Pancreas (tissue), 10 donors: ENCODE results near the gene LILRB3. TPM values are rescaled to one million over a fixed set of nuclear protein-coding genes. Genes with fewer than 3 reads are reported as not detected.

Experiments
- ATAC-seq, 4 donors: fragments of 200-7000 bp; cut with Tn5 transposase; one replicate each; pipeline versions ENCODE4 v1.8.0 to v1.9.1; 2020; ENCODE audit warnings: mild to moderate bottlenecking in 4 of 4, moderate library complexity in 4 of 4
- DNase-seq, 6 donors: peaks; one replicate each; pipeline ENCODE4 v3.0.0-alpha.2; 2020
- FAIRE-seq: peaks from 2 replicates; lab custom pipeline; 2012; peaks lifted over from hg19 to GRCh38; lab: Jason Lieb, UNC
- H3K27ac ChIP-seq, 4 donors: fragments of 200-600 bp; sonication (generic); 1 replicate in 3 of 4; 2 replicates in 1 of 4; pipeline versions ENCODE4 v1.5.0 to v1.8.0; 2020
- H3K27me3 ChIP-seq, 4 donors: fragments of 200-600 bp; one replicate each; pipeline ENCODE4 v1.8.0; 2021
- H3K36me3 ChIP-seq, 3 donors: fragments of 200-600 bp; sonication (generic) in 1 of 3; one replicate each; pipeline versions ENCODE4 v1.5.0 to v1.8.0; 2020 to 2021
- H3K4me1 ChIP-seq, 3 donors: fragments of 200-600 bp; one replicate each; pipeline ENCODE4 v1.8.0; 2021
- H3K4me3 ChIP-seq, 4 donors: fragments of 200-600 bp; sonication (generic) in 2 of 4; one replicate each; pipeline versions ENCODE4 v1.5.0 to v1.8.0; 2020 to 2021
- H3K9me3 ChIP-seq, 4 donors: fragments of 200-600 bp; one replicate each; pipeline ENCODE4 v1.8.0; 2021
- CTCF ChIP-seq, 4 donors: fragments of 200-600 bp; sonication (generic) in 3 of 4; IDR thresholded peaks; one replicate each; pipeline versions ENCODE4 v1.5.0 to v1.8.0; 2021; ENCODE audit warnings: antibody characterized with exemption in 4 of 4
- WGBS, 2 donors: extraction: QIAGEN DNeasy Blood & Tissue Kit; methylation state at CpG; one replicate each; pipeline ENCODE4 v1.1.7; 2013; 5-methylcytosine and 5-hydroxymethylcytosine counted together
- intact Hi-C, 3 donors: fragments of 100-400 bp; cut with DNase I; formaldehyde crosslinking; loops; one replicate each; pipeline versions ENCODE4 v1.11.1 to v1.14.2; 2022
- polyA plus RNA-seq, 2 donors: library from polyadenylated mRNA; stranded (reverse); fragments of 200-250 nt; gene quantifications; one replicate each; pipeline ENCODE4 v1.2.3, GENCODE V29; 2013
- total RNA-seq, 6 donors: library from RNA; stranded (reverse); fragmentation: NEBNext Ultra II Directional in 4 of 6; extraction: Animal tissue kit (Norgen Biotek cat#: 25700) in 4 of 6; gene quantifications; one replicate each; pipeline versions ENCODE4 v1.2.1 to v1.2.4, GENCODE V29; 2021 to 2023
- donor health status: healthy with polysubstance abuse.
- donor health status: DM: no; HTN: no; CAD: no; lungs with moderate emphysema.
- donor health status: DM: no; HTN: no; CAD: no.
- donor health status: control.
- donor health status: control.
- donor health status: Bipolar disorder and iron deficiency.
- donor health status: DM: yes; HTN: yes; CAD: no.
- donor health status: DM: no; HTN: no; CAD: no.
- donor health status: DM: no; HTN: no; CAD: no.
- donor health status: DM: yes; HTN: yes; CAD: no.

Gene LILRB3
- total and polyA plus RNA-seq, 8 donors: 0.47 to 5.6 (median 1.8) TPM

- Histone ChIP-seq H3K27me3 (peaks cover 0 to 6% (median 2%) of the 10 kb centered on the region in 4 donors), H3K4me3 (no peak overlapping the region), H3K27ac (no peak overlapping the region), H3K9me3 (no peaks in the 10 kb centered on the region), H3K4me1 (no peaks in the 10 kb centered on the region), H3K36me3 (no peaks in the 10 kb centered on the region)
- DNase-seq: peak in 2 of 6 donors; percentile 41 to 47
- TF ChIP-seq CTCF (IDR thresholded peaks at IDR 0.05): no peak
- FAIRE-seq: no peak
- intact Hi-C loops: no loop called here
- no peak for ATAC-seq
- 28 to 37% methylated on average over 20 to 26 of the region's 26 CpGs for WGBS, 2 donors
Observed at GRCh38 chr19:54255105-54255775, 32.4 kb upstream of the LILRB3 start.

GRCh38 chr19:54254195-54254906, 31.5 kb upstream of the LILRB3 start:
- no peak for TF ChIP-seq CTCF (IDR thresholded peaks at IDR 0.05)
- Histone ChIP-seq H3K4me1 (no peaks in the 10 kb centered on the region), H3K9me3 (no peaks in the 10 kb centered on the region), H3K4me3 (no peak overlapping the region), H3K36me3 (no peaks in the 10 kb centered on the region), H3K27me3 (peaks cover 0 to 6% (median 2%) of the 10 kb centered on the region in 4 donors), H3K27ac (no peak overlapping the region)
- DNase-seq: no peak
- intact Hi-C loops: no loop called here
- WGBS, 2 donors: 27 to 31% methylated on average over 17 of the region's 17 CpGs
- FAIRE-seq: no peak
- no peak for ATAC-seq

DNA sequence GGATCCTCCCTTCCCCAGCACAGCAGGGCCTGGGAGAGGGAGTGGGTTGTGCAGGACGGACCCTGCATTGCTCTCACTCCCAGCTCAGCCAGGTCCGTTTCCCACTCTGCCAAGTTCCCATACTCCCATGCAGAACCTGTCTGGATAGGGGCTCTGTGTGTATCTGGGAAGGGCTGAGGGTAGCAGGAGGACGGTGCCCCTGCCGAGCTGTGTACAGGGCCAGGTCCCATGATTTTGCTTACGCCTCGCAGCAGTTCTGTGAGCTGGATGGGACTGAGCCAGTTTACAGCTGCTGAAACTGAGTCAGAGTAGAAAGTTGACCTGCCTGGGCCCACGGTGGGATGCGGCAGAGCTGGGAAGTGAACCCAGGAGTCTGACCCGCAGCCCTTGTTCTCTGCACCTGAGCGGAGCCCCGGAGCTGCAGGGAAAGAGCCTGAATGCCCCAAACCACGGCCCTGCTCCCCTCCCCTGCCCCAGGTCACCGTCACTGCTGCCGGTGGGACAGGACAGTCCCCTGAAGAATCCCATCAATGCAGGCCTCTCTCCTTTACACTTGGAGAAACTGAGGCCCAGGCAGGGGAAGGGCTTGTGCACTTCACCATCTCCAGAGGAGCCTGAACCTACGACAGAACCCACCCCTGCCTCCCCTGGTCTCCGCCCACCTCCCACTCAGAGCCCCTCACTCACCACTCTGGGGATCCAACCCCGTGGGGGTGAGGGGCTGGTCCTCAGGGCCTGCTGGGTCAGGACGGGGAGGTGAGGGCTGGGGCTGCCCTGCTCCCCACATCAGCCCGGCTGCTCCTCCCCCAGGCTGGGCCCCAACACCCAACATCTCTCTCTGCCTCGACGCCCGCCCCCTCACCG, 30.8 kb upstream of the LILRB3 start:
- no peak for ATAC-seq
- no peak for TF ChIP-seq CTCF (IDR thresholded peaks at IDR 0.05)
- Histone ChIP-seq H3K27me3 (peaks cover 0 to 6% (median 2%) of the 10 kb centered on the region in 4 donors), H3K36me3 (no peaks in the 10 kb centered on the region), H3K9me3 (no peaks in the 10 kb centered on the region), H3K4me1 (no peaks in the 10 kb centered on the region), H3K4me3 (no peak overlapping the region), H3K27ac (no peak overlapping the region)
- 44 to 47% methylated on average over 22 to 23 of the region's 23 CpGs for WGBS, 2 donors
- no peak for FAIRE-seq
- intact Hi-C loops: no loop called here
- peak in 1 of 6 donors; percentile 44 for DNase-seq

- Histone ChIP-seq H3K9me3 (no peaks in the 10 kb centered on the region), H3K27me3 (peaks cover 0 to 6% (median 2%) of the 10 kb centered on the region in 4 donors), H3K4me1 (no peaks in the 10 kb centered on the region), H3K4me3 (no peak overlapping the region), H3K27ac (no peak overlapping the region), H3K36me3 (no peaks in the 10 kb centered on the region)
- FAIRE-seq (no peak), ATAC-seq (no peak), DNase-seq (no peak)
- WGBS, 2 donors: 52 to 59% methylated on average over 11 of the region's 11 CpGs
- TF ChIP-seq CTCF (IDR thresholded peaks at IDR 0.05): no peak
- intact Hi-C loops: no loop called here
Observed at GRCh38 chr19:54252845-54253244, 30.0 kb upstream of the LILRB3 start.
